Loucy (cell line): Measurements from ENCODE around the gene DYNC1H1.

Experiments used
- CTCF ChIP-seq: fragments of 200-600 bp; sonication (generic); conservative IDR thresholded peaks from 2 replicates; pipeline ENCODE4 v1.5.1; 2014; ENCODE audit warnings: mild to moderate bottlenecking, antibody characterized with exemption, low read length
- EZH2phosphoT487 ChIP-seq: fragments of 200-600 bp; IDR thresholded peaks from 2 replicates; pipeline ENCODE4 v1.6.1; 2018; ENCODE audit warnings: antibody characterized with exemption, mild to moderate bottlenecking, moderate library complexity, borderline replicate concordance

- TF ChIP-seq CTCF (no peak), EZH2phosphoT487 (no peak)
These were observed 79.1 kb downstream of the DYNC1H1 start for GRCh38 chr14:102043251-102044025.
